Measurements from ENCODE around the gene TMPRSS12. TPM values are rescaled to one million over a fixed set of nuclear protein-coding genes. Genes with fewer than 3 reads are reported as not detected.
"Not testable (repeated sequence)": the region's sequence is repeated elsewhere in the genome, so short reads cannot be mapped to it uniquely, and the experiment has no call there.

TMPRSS12 gene
- total RNA-seq, 1 donor = not detected

GRCh38 chr12:50923361-50924130 lies 80.8 kb downstream of the TMPRSS12 start:
- no peak overlapping the region for H3K4me3 ChIP-seq (ENCODE audit: low read depth, low read length)
- DNase-seq (ENCODE audit: low read depth) = no peak
- no peak for TF ChIP-seq CTCF (IDR thresholded peaks at IDR 0.05; ENCODE audit: insufficient read depth, low read depth, low read length)

- H3K4me3 ChIP-seq (ENCODE audit: low read depth, low read length) = peak overlapping the region; percentile 94
- DNase-seq (ENCODE audit: low read depth) = no peak
- no peak for TF ChIP-seq CTCF (IDR thresholded peaks at IDR 0.05; ENCODE audit: insufficient read depth, low read depth, low read length)
Measured at GRCh38 chr12:50924131-50924438, 81.4 kb downstream of the TMPRSS12 start.

DNA sequence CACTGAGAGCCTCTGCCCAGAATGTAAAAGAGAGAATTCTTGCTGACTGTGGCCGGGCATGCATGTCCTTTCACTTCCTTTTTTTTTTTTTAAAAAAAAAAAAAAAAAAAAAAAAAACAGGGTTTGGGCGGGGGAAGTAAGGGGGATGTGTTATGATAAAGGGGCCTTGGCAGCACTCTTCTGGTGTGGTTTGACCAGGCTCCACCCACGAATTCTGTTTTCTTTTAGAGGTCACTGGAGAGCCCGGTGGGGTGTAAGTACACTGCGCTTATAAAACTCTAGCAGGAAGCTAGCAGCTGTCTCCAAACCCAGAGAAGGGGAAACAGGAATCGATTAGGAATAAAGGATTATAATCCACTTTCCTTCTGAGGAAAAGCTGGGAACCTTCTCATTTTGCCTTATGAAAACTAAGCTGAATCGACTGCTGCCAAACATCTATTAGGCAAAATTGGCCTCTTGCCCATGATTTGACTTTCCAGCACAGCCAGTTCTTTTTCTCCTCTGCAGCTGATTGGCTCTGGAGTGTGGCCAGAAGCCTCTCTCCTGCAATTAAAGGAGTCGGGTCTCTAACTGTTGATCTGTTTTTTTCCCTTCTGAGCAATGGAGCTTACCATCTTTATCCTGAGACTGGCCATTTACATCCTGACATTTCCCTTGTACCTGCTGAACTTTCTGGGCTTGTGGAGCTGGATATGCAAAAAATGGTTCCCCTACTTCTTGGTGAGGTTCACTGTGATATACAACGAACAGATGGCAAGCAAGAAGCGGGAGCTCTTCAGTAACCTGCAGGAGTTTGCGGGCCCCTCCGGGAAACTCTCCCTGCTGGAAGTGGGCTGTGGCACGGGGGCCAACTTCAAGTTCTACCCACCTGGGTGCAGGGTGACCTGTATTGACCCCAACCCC lies 82.0 kb downstream of the TMPRSS12 start:
- TF ChIP-seq CTCF (IDR thresholded peaks at IDR 0.05; ENCODE audit: insufficient read depth, low read depth, low read length) = no peak
- H3K4me3 ChIP-seq (ENCODE audit: low read depth, low read length) = peak overlapping the region; percentile 94
- DNase-seq (ENCODE audit: low read depth) = peak; percentile 99

GRCh38 chr12:50925342-50925651 lies 82.6 kb downstream of the TMPRSS12 start:
- H3K4me3 ChIP-seq (ENCODE audit: low read depth, low read length) = peak overlapping the region; percentile 94
- no peak for TF ChIP-seq CTCF (IDR thresholded peaks at IDR 0.05; ENCODE audit: insufficient read depth, low read depth, low read length)
- no peak for DNase-seq (ENCODE audit: low read depth)

GRCh38 chr12:50925920-50926319 lies 83.2 kb downstream of the TMPRSS12 start:
- peak overlapping the region; percentile 94 for H3K4me3 ChIP-seq (ENCODE audit: low read depth, low read length)
- no peak for DNase-seq (ENCODE audit: low read depth)
- TF ChIP-seq CTCF (IDR thresholded peaks at IDR 0.05; ENCODE audit: insufficient read depth, low read depth, low read length) = no peak

GRCh38 chr12:50926415-50926814 lies 83.7 kb downstream of the TMPRSS12 start:
- no peak for TF ChIP-seq CTCF (IDR thresholded peaks at IDR 0.05; ENCODE audit: insufficient read depth, low read depth, low read length)
- peak overlapping the region; percentile 94 for H3K4me3 ChIP-seq (ENCODE audit: low read depth, low read length)
- DNase-seq (ENCODE audit: low read depth) = no peak

GRCh38 chr12:50926932-50927331 lies 84.2 kb downstream of the TMPRSS12 start:
- H3K4me3 ChIP-seq (ENCODE audit: low read depth, low read length) = peak overlapping the region; percentile 94
- DNase-seq (ENCODE audit: low read depth) = not testable (repeated sequence)
